HG03342 (cell line): ENCODE data around the gene SLC5A12.
"Not testable (repeated sequence)": the region's sequence is repeated elsewhere in the genome, so short reads cannot be mapped to it uniquely, and the experiment has no call there.

ENCODE experiments used
- ATAC-seq: cut with Tn5 transposase; IDR thresholded peaks from one replicate; pipeline ENCODE4 v1.9.1; 2021; ENCODE audit warnings: mild to moderate bottlenecking, moderate library complexity; ENCODE audit not compliant: unreplicated experiment

The SLC5A12 gene

GRCh38 chr11:26662916-26663315, 58.9 kb downstream of the SLC5A12 start:
- no peak for ATAC-seq

GRCh38 chr11:26655287-26655686, 66.6 kb downstream of the SLC5A12 start:
- no peak for ATAC-seq

GRCh38 chr11:26651916-26652315, 69.9 kb downstream of the SLC5A12 start:
- no peak for ATAC-seq

- peak; percentile 98 for ATAC-seq
Observed at GRCh38 chr11:26649884-26650283, 72.0 kb downstream of the SLC5A12 start.

GRCh38 chr11:26643314-26643713, 78.5 kb downstream of the SLC5A12 start:
- not testable (repeated sequence) for ATAC-seq

- peak; percentile 66 for ATAC-seq
Observed at GRCh38 chr11:26632691-26633159, 89.1 kb downstream of the SLC5A12 start.

GRCh38 chr11:26626346-26626745, 95.5 kb downstream of the SLC5A12 start:
- no peak for ATAC-seq

- ATAC-seq: no peak
Observed at GRCh38 chr11:26623076-26623659, 98.7 kb downstream of the SLC5A12 start.

GRCh38 chr11:26622181-26622580, 99.7 kb downstream of the SLC5A12 start:
- ATAC-seq: no peak

- ATAC-seq: no peak
Observed at GRCh38 chr11:26621132-26621531, 100.7 kb downstream of the SLC5A12 start.

GRCh38 chr11:26620282-26621045, 101.4 kb downstream of the SLC5A12 start:
- ATAC-seq: no peak

GRCh38 chr11:26618441-26618840, 103.4 kb downstream of the SLC5A12 start:
- no peak for ATAC-seq
